Measurements from ENCODE around the gene IL34.
"Not testable (repeated sequence)": the region's sequence is repeated elsewhere in the genome, so short reads cannot be mapped to it uniquely, and the experiment has no call there.

Gene IL34

DNA sequence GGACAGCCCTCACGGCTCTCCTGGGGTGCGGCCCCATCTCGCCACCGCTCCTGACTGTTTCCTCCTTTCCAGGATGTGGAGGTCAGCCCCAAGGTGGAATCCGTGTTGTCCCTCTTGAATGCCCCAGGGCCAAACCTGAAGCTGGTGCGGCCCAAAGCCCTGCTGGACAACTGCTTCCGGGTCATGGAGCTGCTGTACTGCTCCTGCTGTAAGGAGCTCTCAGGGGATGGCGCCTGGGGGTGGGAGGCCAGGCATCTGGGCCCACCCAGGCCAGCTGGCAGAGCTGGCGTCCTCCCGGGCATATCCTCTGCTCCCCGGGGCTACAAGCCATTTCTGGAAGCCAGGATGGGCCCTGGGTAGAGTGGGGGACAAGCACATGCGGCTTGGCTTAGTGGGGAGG is 13.2 kb downstream of the IL34 start:
- no peak for DNase-seq

DNA sequence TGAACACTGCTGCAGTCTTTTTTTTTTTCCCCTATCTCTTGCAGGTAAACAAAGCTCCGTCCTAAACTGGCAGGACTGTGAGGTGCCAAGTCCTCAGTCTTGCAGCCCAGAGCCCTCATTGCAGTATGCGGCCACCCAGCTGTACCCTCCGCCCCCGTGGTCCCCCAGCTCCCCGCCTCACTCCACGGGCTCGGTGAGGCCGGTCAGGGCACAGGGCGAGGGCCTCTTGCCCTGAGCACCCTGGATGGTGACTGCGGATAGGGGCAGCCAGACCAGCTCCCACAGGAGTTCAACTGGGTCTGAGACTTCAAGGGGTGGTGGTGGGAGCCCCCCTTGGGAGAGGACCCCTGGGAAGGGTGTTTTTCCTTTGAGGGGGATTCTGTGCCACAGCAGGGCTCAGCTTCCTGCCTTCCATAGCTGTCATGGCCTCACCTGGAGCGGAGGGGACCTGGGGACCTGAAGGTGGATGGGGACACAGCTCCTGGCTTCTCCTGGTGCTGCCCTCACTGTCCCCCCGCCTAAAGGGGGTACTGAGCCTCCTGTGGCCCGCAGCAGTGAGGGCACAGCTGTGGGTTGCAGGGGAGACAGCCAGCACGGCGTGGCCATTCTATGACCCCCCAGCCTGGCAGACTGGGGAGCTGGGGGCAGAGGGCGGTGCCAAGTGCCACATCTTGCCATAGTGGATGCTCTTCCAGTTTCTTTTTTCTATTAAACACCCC is 13.8 kb downstream of the IL34 start:
- no peak for DNase-seq

DNA sequence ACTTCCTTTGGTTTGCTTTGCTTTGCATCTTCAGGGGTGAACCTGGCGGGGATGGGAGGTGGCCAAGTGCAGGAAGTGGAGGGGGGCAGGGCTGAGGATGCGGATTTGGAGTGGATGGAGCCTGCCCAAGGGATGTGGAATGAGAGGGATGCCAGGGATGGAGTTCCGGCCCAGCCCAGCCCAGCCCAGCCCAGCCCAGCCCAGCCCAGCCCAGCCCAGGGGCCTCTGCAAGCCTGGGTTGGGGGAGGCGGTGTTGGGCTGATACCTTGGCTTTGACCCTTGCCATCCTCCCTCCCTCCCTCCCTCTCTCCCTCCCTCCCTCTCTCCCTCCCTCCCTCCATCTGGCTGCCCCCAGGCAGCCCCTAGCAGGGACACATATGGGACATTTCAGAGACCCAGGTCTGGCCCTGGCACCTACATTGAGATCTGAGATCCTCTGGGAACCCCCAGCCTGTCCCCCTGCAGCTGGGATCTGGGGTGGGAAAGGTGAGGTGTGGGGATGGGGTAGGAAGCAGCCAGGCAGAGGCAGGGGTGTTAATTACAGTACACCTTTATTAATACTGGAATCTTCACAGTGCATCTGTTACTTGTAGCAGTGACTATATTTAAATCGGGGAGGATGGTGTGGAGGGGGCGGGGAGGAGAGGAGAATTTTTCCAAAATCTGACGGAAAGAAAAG is 14.5 kb downstream of the IL34 start:
- DNase-seq = no peak

DNA sequence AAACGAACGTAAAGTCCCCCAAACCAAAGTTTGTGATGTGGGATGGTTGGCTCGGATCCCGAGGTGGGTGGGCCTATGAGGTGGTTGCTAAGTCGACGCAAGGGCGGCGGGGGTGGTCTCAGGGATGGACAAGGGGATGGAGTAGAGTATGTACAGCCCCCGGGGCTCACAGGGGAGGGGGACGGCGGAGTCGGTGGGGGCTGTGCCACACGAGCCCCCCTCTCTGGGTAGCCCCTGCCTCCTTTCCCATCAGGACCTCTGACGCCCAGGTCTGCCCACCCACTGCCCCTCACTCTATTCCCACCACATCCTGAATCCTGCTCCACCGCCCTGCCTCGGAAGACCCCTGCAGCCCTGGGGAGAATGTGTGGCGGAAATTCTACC is 15.2 kb downstream of the IL34 start:
- no peak for DNase-seq

DNA sequence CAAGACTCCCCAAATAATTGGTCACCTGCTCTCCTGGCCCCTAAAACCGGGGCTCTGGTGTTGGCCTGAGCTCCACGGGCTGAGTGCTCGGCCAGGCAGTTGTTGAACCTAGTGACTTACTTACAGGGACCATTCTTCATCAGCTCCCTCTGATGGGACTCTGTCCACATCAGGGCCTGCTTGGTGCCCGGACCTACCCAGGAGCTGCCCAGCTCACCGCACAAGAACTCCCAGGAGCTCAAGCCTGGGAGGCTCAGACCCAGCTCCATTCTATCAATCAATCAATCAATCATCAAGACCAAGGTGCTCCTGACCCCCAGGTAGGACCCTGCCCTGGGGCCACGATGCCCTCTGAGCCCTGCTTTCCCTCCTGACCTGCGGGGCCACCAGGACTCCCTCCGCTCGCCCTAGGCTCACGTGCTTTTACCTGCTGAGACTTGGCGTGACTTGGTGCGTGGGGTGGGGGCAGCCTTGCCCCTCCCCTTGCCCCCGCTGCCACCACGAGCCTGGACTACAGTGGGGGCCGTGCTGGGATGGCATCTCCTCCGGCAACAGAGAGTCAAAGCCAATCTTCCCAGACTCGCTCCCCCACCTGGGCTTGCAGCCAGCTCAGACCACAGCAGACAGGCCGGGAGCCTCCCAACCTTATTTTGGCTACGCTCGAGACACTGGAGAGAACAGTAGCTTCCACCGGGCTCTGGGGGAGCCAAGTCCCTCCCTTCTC is 15.7 kb downstream of the IL34 start:
- no peak for DNase-seq

DNA sequence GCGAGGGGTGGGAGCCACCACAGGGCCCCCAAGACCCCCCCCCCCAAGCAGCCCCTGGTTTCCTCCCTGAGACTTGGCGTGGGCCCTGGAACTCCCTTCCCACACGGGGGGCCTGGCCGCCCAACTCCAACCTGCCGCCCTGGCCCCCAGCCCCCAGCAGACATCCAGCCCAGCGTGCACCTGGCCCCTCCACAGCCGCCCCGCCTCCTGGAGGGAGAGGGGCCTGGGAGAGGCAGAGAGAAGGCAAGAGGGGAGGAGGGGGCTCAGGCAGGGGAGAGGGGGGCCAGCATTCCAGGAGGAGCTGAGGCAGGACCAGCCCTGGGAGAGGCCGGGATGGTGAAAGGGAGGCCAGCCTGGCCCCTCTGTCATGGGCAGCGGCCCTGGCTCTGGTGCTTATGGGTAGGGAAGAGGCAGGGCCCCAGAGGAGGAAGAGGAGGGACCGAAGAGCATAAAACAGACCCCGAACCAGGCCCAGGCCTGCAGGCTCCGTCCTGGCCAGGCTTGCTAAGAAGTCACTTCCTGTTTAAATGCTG is 16.7 kb downstream of the IL34 start:
- DNase-seq = no peak

DNA sequence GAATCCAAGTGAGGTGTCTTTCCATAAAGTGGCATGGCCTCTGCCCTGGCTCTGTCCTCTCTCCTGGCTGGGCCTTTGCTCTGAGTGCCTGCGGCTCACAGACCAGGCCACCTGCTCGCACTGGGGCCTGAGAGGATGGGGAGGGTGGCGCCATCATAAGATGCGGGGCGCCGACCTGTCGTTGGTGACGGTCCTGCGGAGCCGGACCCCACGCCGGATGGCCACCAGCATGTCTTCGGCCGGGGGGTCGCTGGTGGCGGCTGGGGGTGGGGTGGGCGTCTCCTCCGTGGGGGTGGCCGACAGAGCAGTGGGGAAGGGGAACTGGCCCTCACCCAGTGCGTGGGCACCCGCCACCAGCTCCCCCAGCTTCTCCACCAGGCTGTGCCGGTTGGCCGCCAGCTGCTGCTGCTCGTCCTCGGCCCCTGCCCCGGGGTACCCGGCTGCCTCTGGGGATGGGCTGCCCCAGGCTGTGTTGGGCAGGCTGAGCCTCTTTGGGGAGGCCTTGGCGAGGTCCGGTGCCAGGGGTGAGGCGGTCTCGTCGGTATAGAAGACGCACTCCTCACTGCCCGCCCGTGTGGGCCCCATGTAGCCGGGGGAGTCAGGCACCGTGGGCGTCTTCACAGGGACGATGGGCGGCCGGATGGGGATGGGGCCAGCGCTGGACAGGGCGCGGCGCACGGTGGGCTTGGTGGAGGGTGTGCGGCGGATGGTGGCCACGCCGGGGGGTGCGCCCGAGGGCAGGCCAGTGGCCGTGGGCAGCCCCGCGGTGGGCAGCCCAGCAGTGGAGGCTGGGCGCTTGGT is 17.4 kb downstream of the IL34 start:
- no peak for DNase-seq

DNA sequence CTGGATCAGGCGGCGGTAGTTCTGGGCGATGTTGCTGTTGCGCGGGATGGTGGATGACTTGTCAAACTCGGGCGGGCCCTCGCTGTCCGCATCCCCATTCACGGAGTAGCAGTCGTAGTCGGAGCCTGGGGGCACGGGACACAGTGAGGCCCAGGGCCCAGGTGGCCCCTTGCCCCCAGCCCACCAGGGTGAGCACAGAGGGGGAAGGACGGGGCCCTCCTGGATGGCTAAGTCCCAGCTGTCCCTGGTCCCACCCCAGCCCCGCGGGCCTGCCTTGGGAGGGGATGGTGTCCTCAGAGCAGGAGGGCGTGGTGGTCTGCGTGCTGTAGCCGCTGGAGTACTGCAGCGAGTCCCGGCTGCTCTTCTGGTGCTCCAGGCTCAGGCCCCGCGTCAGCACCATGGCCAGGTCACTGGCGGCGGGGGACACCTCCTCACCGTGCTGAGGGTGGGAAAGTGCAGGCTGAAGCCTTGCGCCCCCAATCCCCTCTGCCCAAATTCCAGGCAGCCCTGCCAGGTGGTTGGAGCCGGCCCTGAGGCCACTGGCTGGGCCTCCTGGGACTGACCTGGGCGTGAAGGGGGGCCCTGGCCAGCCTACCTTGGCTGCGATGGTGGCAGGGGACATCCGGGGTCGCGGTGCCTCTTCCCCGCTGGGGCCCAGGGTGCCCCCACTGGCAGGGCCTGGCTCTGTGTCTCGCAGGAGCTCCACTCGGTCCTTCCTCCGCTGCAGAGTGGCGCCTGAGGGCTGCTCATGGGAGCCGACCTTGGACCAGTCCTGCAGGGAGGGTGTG is 18.2 kb downstream of the IL34 start:
- no peak for DNase-seq

DNA sequence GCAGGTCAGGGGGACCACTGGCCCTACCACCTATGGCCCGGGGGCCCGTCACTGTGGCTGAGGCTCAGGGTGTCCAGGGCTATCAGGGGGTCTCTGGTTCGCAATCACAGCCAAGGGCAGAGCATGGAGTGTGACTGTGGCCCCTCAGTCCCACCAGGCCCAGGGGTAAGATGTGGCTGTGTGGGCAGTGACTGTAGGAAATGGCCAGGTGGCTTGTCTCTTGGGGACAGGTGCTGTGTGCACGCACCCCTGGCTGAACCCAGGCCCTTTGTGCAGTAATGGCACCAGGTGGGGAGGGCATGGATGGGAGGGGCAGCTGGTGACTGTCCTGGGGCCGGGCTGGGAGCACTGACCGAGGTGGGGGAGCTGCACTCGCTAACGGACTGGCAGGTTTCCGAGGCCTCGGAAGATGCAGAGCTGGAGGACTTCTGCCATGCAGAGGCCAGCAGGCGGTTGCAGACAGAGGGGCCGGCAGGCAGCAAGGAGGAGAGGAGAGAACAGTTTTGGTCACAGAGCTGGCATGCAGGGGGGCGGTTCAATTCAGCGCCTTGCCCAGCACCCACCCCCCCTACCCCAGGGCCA is 18.8 kb downstream of the IL34 start:
- DNase-seq = no peak

DNA sequence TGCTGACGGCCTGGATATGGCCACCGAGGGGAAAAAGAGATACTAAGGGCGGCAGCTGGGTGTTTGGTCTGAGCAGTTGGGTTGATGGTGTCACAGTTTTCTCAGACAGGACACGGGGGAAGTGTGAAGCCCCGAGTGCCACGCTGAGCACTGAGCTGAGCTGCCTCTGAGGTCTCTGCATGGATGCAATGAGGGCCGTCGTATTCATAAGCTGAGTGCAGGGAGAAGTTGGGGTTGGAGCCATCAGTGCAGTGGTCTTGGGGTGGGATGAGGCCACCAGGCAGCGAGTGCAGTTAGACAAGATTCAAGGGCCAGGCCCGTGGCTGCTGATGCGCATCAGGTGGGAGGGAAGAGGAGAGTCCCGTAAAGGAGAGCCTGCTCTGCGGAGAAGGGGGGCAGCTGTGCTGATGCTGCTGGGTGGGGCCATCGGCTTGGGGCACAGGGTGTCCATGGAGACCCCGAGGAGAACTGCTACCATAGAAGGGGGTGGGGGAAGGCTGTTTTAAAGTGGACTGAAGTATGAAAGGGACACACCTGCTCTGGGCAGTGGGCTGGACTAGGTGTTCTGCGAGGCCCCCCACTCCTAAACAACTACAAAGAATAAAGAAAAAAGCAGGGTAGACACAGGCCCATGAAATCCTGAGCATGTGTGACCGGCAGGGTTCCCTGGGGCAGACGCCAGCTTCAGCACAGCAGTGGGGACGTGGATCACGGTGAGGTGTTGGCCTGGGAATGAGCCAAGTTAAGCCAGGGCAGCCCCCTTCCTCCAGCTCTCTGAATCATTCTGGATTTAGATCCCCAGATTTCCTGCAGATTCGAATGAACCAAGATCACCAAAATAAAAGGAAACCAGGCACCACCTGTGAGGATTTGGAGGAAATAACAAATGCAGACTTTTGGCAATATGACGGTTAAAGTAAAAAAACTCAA is 19.7 kb downstream of the IL34 start:
- DNase-seq = no peak

DNA sequence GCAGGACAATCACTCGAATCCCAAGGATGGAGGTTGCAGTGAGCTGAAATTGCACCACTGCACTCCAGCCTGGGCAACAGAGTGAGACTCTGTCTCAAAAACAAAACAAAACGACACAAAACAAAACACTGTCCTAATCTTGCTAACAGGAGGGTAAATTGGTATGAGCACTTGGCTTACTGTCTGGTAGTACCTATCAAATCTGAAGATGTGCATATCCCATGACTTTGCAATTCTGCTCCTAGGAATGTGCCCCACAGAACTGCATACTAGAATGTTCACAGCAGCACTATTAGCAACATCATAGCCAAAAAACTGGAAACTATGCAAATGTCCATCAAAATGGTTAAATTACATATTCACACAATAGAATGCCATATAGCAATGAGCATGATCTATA is 23.8 kb downstream of the IL34 start:
- DNase-seq = no peak

DNA sequence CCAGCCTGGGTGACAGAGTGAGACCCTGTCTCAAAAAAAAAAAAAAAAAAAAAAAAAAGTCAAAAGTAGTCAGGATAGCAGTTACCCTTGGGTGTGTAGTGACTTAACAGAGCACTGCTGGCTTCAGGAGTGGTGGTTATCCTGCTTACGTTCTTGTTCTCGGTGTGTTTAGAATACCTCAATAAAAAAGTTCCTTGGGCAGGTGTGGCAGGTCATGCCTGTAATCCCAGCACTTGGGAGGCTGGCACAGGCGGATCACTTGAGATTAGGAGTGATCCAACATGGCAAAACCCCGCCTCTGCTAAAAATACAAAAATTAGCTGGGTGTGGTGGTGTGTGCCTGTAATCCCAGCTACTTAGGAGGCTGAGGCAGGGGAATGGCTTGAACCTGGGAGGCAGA is 24.6 kb downstream of the IL34 start:
- not testable (repeated sequence) for DNase-seq

DNA sequence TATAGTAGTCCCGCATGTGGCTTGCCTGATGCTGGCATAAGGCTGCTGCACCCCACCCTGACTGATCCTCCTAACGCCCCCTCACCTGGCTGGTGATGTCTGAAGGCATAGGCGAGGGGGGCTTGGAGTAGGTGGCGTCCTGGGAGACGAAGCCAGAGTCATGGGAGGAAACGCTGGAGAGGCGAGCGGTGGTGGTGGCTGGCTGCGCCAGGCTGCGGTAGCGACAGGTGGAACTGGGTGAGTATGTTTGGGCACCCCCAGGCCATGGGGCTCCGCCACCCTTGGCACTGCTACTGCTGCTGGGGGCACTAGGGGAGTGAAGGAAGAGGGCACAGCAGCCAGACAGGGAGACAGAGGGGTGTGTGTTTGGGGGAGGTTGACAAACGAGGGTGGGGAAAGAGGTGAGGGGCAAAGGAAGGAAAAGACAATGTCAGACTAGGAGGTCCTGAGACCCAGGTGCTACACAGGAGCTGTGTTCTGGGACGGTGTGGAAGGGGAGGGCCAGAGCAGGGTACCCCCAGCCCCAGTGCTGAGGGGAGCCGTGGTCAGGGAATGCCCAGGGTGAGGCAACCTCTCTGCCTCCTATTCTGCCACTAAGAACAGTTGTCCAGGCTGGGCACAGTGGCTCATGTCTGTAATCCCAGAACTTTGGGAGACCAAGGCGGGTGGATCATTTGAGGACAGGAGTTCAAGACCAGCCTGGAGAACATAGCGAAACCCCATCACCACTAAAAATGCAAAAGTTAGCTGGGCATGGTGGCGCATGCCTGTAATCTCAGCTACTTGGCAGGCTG is 28.1 kb downstream of the IL34 start:
- no peak for DNase-seq

DNA sequence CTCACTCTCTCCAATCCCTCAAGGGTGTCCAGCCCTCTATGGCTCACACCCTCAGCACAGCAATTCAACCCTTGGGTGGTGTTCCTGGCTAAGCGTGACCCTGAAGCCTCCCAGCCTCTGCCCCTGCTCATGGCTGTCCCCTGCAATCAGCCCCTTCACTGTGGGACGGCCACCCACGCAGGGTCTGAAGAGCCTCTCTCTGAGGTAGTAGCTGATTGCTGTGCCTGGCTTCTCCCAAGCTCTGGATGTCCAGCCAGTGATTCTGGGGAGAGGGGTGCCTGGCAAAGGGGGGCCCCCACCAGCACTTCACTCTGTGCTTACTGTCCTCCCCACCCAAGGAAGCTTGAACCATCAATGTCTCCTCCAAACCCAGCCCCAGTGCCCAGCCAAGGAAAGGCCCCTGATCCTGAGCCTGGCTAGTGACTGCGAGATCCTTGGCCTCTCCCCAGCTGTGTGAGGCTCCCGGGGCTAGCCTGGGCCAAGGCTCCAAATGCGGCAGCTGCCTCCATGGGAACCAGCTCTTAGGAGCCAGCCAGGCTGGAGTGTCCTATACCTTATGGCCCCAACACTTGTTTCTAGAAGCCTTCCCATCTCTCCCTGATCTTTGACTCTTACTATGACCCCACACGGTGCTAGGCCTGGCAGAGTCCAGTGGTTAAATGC is 29.6 kb downstream of the IL34 start:
- DNase-seq = no peak

DNA sequence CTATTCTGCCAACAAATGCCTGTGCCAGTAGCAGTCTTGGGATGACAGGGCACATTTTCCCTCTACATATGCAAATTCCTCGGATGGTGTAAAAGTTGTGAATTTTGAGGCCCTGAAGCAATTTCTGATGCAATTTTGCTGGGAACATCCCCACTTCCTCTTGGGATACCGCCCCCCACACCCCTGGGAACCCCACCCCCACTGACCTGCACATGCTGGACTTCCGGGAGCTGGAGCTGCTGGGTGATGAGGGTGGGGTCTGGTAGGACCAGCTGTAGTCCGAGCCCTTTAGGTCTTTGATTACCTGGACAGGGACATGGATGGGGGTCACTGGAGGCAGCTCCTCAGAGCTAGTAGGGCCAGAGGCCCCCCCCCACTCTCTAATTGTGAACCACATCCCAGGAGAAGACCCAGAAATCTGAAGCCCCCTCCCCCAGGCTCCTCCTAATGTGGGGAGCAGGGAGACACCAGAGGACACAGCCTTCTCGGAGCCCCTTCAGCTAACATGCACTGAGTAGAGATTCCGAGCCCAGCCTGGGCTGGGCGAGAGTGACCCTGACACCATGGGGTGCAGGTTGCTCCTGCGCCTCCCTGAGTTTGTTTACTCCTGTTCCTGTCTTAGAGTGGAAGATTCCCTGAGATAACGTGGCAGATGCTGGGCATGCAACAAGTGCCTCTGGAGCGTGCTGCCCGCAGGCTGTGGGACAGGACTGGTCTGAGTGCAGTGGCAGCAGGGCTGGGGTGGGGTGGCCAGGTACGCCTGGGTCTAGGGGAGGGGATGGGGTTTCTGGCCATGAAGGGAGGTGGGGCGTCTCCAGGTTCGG is 30.5 kb downstream of the IL34 start:
- no peak for DNase-seq

DNA sequence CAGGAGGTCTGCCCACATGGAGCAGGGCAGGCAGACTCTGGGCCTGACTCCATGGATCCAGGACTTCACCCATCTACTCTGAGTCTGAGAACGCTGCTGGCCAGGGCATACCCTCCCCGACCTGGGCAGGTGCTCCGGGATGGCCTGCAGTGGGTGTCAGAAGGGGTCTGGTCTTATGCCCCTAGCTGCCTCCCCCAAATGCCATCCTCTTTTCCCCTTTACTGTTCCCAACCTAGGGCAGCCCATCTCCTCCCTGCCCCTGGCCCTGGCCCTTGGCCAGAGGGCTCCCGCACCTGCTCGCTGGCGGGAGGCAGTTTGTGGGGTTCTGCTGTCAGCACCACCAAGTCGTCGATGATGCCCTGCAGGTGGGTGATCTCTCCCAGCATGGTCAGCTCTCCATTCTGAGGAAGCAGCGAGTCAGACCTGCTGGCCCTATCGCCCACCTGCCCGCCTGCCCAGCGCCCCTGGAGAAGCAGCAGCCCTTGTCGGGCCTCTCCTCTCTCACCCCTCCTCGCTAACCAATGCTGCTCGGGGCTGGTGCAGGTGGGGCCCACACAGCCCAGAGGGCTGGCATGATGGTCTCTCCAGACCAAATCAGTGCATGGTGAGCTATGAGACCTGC is 31.3 kb downstream of the IL34 start:
- DNase-seq = no peak

DNA sequence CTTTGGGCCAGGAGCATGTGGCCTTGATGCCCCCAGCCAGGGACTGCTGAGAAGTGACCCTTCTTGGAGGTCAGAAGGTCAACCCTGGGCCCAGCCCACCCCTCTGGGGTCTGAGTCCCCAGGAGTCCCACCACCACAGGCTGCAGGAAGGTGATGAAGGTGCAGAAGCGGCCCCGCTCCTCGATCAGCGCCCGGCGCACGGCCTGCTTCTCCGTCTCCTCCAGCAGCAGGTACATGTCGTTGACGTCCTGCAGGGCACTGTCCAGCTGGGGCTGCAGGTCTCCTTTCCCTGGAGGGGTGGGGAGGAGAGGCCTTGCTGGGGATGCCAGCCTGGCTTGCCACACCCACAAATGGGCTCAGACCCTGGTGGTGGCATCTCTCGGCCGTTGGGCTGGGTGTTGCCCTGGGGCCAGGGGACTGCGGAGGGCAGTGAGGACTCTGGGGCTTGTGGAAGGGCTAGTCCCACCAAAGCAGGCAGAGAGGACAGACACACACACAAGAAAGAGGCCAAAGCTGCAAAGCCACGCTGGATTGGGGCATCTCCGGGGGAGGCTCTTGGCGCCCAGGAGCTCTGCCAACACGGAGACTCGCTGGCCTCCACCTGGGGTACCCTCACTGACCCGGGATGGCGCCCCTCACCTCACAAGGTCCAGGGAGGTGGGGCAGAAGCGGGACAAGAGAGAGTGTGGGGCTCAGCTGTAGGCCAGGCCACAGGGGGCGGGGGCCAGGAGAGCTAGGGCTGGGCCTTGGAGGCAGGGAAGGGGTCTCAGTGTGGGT is 31.9 kb downstream of the IL34 start:
- no peak for DNase-seq
